ENCODE measurements around the gene CNRIP1. TPM values are rescaled to one million over a fixed set of nuclear protein-coding genes. Genes with fewer than 3 reads are reported as not detected.
"Not testable (repeated sequence)": the region's sequence is repeated elsewhere in the genome, so short reads cannot be mapped to it uniquely, and the experiment has no call there.

CNRIP1 gene
- total and polyA plus RNA-seq, 3 experiments from 2014 or later = 0.11 TPM; not detected in 2

DNA sequence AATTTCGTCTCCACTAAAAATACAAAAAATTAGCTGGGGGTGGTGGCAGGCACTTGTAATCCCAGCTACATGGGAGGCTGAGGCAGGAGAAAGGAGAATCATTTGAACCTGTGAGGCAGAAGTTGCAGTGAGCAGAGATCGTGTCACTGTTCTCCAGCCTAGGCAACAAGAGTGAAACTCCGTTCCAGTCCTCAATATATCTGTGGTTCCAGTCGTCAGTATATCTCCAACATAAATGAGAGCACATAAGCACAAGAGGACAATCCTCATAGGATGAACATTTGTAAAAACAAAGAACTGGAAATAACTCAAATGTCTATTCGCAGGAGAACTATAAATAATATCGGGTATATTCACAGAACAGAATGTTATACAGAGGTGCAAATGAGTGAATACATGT lies 32.2 kb upstream of the CNRIP1 start:
- peaks cover 0 to 6% (median 0%) of the 10 kb centered on the region in 3 donors for H3K36me3 Mint-ChIP-seq
- H3K27me3 Mint-ChIP-seq = peaks cover 12 to 24% of the 10 kb centered on the region in 2 donors
- no peaks in the 10 kb centered on the region for H3K9me3 ChIP-seq (ENCODE audit: low read length)
- H3K27ac ChIP-seq (ENCODE audit: low read depth, low read length) = no peak overlapping the region
- H3K27me3 ChIP-seq (ENCODE audit: insufficient read depth, low read length, poor library complexity, severe bottlenecking) = no peaks in the 10 kb centered on the region
- DNase-seq = no peak
- H3K27ac Mint-ChIP-seq = no peak overlapping the region
- no peak overlapping the region for H3K4me3 Mint-ChIP-seq
- POLR2A ChIA-PET = no interaction called here
- CTCF ChIA-PET = interaction anchor here (1.9 kb wide), 1 partner anchor 89 kb away, joined by 5 read pairs; no protein-coding TSS in a partner anchor
- H3K4me1 Mint-ChIP-seq = no peaks in the 10 kb centered on the region
- no peak overlapping the region for H3K4me3 ChIP-seq (ENCODE audit: low read length)
- no peaks in the 10 kb centered on the region for H3K4me1 ChIP-seq (ENCODE audit: insufficient read depth, low read length)
- H3K9me3 Mint-ChIP-seq = peaks cover 0 to 1% (median 0%) of the 10 kb centered on the region in 5 donors
- H3K36me3 ChIP-seq (ENCODE audit: insufficient read depth, low read length) = no peaks in the 10 kb centered on the region

DNA sequence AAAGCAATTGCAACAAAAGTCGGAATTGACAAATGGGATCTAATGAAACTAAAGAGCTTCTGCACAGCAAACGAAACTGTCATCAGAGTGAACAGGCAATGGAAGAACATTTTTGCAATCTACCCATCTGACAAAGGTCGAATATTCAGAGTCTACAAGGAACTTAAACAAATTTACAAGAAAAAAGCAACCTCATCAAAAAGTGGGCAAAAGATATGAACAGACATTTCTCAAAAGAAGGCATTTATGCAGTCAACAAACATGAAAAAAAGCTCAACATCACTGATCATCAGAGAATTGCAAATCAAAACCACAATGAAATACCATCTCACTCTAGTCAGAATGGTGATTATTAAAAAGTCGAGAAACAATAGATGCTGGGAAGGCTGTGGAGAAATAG lies 29.3 kb upstream of the CNRIP1 start:
- H3K9me3 ChIP-seq (ENCODE audit: low read length); H3K4me1 Mint-ChIP-seq; H3K4me1 ChIP-seq (ENCODE audit: insufficient read depth, low read length); H3K9me3 Mint-ChIP-seq; H3K36me3 ChIP-seq (ENCODE audit: insufficient read depth, low read length); H3K27me3 ChIP-seq (ENCODE audit: insufficient read depth, low read length, poor library complexity, severe bottlenecking); H3K4me3 Mint-ChIP-seq; H3K27ac Mint-ChIP-seq; CTCF ChIA-PET; H3K36me3 Mint-ChIP-seq; H3K27ac ChIP-seq (ENCODE audit: low read depth, low read length); DNase-seq; H3K4me3 ChIP-seq (ENCODE audit: low read length): not testable (repeated sequence)
- H3K27me3 Mint-ChIP-seq = peaks cover 25 to 47% of the 10 kb centered on the region in 2 donors
- POLR2A ChIA-PET = interaction anchor here (0.6 kb wide), 1 partner anchor 23 kb away, joined by 8 read pairs; no protein-coding TSS in a partner anchor

DNA sequence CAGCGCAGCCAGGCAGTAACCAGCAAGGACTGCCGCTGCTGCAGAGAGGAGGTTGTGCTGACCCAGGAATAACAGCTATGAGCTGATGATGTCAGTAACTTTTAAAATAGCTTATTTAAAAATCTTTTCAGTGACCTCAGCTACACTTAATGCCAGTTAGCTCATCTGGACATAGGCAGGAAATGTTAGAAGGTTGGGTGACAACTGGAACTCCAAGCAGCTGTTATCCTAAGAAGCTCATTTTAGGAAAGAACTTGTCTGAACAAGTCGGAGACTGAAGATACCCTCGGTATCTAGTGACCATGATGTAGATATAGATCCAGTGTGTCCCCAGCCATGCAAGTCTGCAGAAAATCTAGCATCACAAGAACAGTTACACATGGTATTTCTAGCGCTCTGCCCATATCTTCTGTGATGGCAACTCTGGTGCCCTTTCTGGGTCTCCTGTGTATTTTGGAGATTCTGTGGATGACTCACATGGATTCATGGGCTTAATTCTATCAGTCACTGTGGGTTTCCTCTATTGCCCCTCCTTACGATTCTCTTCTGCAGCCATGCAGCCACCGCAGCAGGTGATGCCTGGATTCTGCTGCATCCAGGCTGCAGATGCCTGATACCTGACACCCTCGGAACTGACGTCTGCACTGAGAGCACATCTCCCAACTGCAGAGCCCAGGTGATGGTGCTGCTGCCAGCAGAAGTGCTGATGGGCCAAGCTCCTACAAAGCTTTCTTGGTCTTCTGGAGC lies 25.6 kb upstream of the CNRIP1 start:
- Mint-ChIP-seq H3K27me3 (peaks cover 40 to 74% of the 10 kb centered on the region in 2 donors), H3K27ac (no peak overlapping the region), H3K36me3 (peaks cover 0 to 6% (median 0%) of the 10 kb centered on the region in 3 donors), H3K4me3 (no peak overlapping the region), H3K9me3 (peaks cover 0 to 2% (median 0%) of the 10 kb centered on the region in 5 donors), H3K4me1 (no peaks in the 10 kb centered on the region)
- Histone ChIP-seq H3K27me3 (ENCODE audit: insufficient read depth, low read length, poor library complexity, severe bottlenecking) (peaks cover 6% of the 10 kb centered on the region), H3K27ac (ENCODE audit: low read depth, low read length) (no peak overlapping the region), H3K36me3 (ENCODE audit: insufficient read depth, low read length) (no peaks in the 10 kb centered on the region), H3K4me3 (ENCODE audit: low read length) (no peak overlapping the region), H3K4me1 (ENCODE audit: insufficient read depth, low read length) (no peaks in the 10 kb centered on the region), H3K9me3 (ENCODE audit: low read length) (no peaks in the 10 kb centered on the region)
- ChIA-PET CTCF (interaction anchor here (2.0 kb wide), 1 partner anchor 12 kb away, joined by 5 read pairs; no protein-coding TSS in a partner anchor), POLR2A (no interaction called here)
- no peak for DNase-seq

DNA sequence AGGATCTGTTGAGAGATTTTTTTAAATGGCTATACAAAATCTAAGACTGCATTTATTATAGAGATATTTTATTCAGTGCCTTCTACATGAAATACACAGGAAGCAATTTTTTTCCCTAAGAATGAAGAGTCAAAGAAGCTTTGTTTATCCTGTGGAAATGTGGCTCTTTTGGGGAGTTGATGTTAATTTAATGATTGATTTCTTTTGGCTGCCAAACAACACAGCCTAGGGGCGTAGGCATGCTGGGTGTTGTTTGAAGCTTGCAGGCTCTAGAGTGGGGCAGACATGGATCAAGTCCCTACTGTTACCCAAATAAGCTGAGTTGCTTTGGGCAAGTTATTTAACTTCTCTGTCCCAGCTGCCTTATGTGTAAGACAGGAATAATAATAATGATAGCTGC lies 24.3 kb upstream of the CNRIP1 start:
- POLR2A ChIA-PET = interaction anchor here (0.6 kb wide), 1 partner anchor 68 kb away, joined by 3 read pairs; no protein-coding TSS in a partner anchor
- no peaks in the 10 kb centered on the region for H3K36me3 ChIP-seq (ENCODE audit: insufficient read depth, low read length)
- no peaks in the 10 kb centered on the region for H3K9me3 ChIP-seq (ENCODE audit: low read length)
- H3K9me3 Mint-ChIP-seq = peaks cover 0 to 2% (median 0%) of the 10 kb centered on the region in 5 donors
- no peak overlapping the region for H3K4me3 ChIP-seq (ENCODE audit: low read length)
- no peak overlapping the region for H3K27ac Mint-ChIP-seq
- CTCF ChIA-PET = interaction anchor here (2.0 kb wide), 1 partner anchor 14 kb away, joined by 5 read pairs; no protein-coding TSS in a partner anchor
- H3K27ac ChIP-seq (ENCODE audit: low read depth, low read length) = no peak overlapping the region
- no peak for DNase-seq
- H3K4me1 ChIP-seq (ENCODE audit: insufficient read depth, low read length) = no peaks in the 10 kb centered on the region
- peaks cover 0 to 6% (median 0%) of the 10 kb centered on the region in 3 donors for H3K36me3 Mint-ChIP-seq
- H3K4me1 Mint-ChIP-seq = no peaks in the 10 kb centered on the region
- H3K27me3 Mint-ChIP-seq = peaks cover 40 to 70% of the 10 kb centered on the region in 2 donors
- no peak overlapping the region for H3K4me3 Mint-ChIP-seq
- H3K27me3 ChIP-seq (ENCODE audit: insufficient read depth, low read length, poor library complexity, severe bottlenecking) = peaks cover 6% of the 10 kb centered on the region

DNA sequence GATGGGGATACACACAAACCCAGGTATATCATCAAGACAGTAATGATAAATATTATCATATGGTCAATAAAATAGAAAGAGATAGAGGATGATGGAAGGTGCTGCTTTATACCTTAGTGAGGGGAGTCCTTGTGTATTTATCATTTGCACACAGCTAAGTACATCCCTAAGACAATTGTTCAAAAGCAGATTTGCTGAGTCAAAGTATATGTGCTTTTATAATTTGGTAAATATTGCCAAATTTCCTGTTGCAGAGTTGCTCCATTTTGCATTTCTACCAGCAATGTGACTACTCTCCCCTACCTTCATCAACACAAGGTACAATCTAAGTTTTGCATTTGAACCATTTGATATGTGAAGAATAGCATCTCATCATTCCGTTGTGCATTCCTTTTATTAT lies 22.7 kb upstream of the CNRIP1 start:
- Histone ChIP-seq H3K9me3 (ENCODE audit: low read length) (no peaks in the 10 kb centered on the region), H3K27ac (ENCODE audit: low read depth, low read length) (no peak overlapping the region), H3K4me1 (ENCODE audit: insufficient read depth, low read length) (no peaks in the 10 kb centered on the region), H3K4me3 (ENCODE audit: low read length) (no peak overlapping the region), H3K36me3 (ENCODE audit: insufficient read depth, low read length) (no peaks in the 10 kb centered on the region), H3K27me3 (ENCODE audit: insufficient read depth, low read length, poor library complexity, severe bottlenecking) (peaks cover 6% of the 10 kb centered on the region)
- Mint-ChIP-seq H3K36me3 (no peaks in the 10 kb centered on the region), H3K27me3 (peaks cover 34 to 58% of the 10 kb centered on the region in 2 donors), H3K4me1 (no peaks in the 10 kb centered on the region), H3K4me3 (no peak overlapping the region), H3K9me3 (peaks cover 0 to 2% (median 0%) of the 10 kb centered on the region in 5 donors), H3K27ac (no peak overlapping the region)
- ChIA-PET CTCF (no interaction called here), POLR2A (no interaction called here)
- DNase-seq = no peak

DNA sequence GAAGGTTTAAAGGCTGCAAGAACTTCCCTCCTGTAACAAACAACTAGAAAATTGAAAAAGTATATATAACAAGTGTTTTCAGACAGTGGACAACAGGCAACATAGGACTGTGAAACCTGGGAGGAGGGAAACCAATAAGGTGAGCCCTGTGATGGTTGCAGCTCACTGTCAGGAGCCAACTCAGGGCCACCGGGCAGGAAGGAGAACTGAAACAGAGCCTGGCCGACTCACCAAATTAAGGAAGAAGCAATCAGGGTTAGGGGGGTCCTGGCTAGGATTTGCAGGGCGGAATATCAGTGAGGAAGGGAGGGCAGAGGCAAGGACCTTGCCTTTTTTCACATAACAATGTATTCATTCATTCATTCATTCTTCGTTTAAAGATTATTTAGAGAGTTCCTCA lies 21.8 kb upstream of the CNRIP1 start:
- Mint-ChIP-seq H3K4me3 (no peak overlapping the region), H3K9me3 (no peaks in the 10 kb centered on the region), H3K27ac (no peak overlapping the region), H3K4me1 (no peaks in the 10 kb centered on the region), H3K27me3 (peaks cover 28 to 49% of the 10 kb centered on the region in 2 donors), H3K36me3 (no peaks in the 10 kb centered on the region)
- Histone ChIP-seq H3K27me3 (ENCODE audit: insufficient read depth, low read length, poor library complexity, severe bottlenecking) (peaks cover 6% of the 10 kb centered on the region), H3K9me3 (ENCODE audit: low read length) (no peaks in the 10 kb centered on the region), H3K27ac (ENCODE audit: low read depth, low read length) (no peak overlapping the region), H3K4me1 (ENCODE audit: insufficient read depth, low read length) (no peaks in the 10 kb centered on the region), H3K4me3 (ENCODE audit: low read length) (no peak overlapping the region), H3K36me3 (ENCODE audit: insufficient read depth, low read length) (no peaks in the 10 kb centered on the region)
- POLR2A ChIA-PET = no interaction called here
- CTCF ChIA-PET = no interaction called here
- DNase-seq = no peak

DNA sequence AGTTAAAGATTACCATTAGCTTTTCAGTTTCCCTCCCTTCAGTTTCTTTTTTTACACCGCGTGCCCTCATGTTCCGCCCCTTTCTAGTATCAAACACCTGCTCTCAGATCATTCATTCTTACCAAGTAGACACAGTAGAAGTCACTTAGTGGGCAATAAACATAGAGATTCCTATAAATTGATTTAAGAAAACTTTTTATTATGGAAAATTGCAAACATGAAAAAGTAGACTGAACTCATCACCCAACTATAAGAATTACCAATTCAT lies 21.2 kb upstream of the CNRIP1 start:
- H3K4me1 Mint-ChIP-seq = no peaks in the 10 kb centered on the region
- ChIA-PET CTCF (no interaction called here), POLR2A (no interaction called here)
- Histone ChIP-seq H3K4me1 (ENCODE audit: insufficient read depth, low read length) (no peaks in the 10 kb centered on the region), H3K9me3 (ENCODE audit: low read length) (no peaks in the 10 kb centered on the region), H3K36me3 (ENCODE audit: insufficient read depth, low read length) (no peaks in the 10 kb centered on the region), H3K27ac (ENCODE audit: low read depth, low read length) (no peak overlapping the region), H3K4me3 (ENCODE audit: low read length) (no peak overlapping the region), H3K27me3 (ENCODE audit: insufficient read depth, low read length, poor library complexity, severe bottlenecking) (peaks cover 6% of the 10 kb centered on the region)
- no peak overlapping the region for H3K4me3 Mint-ChIP-seq
- H3K9me3 Mint-ChIP-seq = no peaks in the 10 kb centered on the region
- peaks cover 26 to 43% of the 10 kb centered on the region in 2 donors for H3K27me3 Mint-ChIP-seq
- no peak for DNase-seq
- H3K27ac Mint-ChIP-seq = no peak overlapping the region
- H3K36me3 Mint-ChIP-seq = no peaks in the 10 kb centered on the region

DNA sequence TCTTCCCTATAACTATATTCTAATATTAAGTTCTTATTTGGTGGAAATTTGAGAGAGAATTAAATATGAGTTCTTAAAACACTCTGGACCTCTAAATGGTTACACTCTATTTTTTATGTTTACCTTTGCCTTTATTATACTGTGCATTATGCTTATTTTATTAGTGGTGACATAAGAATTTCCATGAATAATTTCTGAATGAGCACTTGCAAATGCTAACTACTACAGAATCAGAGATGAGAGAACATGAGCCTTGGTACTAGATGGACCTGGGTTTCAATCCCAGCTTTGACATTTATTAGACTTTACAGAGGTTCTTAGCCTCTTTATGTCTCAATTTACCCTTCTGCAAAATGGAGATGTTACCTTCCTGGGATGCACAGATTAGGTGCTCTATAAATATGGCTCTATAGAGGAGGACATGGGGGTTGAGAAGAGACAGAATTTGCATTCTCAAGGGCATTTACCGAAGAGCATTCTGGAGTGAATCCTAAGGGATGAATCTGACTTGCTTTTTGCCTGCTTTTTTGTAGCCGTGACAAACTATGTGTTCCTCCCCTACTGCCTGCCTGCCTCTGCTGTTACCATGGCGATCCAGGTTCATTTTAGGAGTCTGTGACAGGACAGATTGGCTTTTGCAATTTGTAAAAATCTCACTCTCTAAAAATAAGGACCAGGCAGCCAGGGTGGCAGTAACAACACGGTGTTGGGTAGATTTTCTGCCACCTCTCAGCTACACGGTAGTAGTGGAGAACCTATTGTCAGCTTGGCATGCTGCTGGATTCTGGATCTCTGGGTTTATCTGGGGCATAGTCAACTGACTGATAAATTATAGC lies 20.7 kb upstream of the CNRIP1 start:
- Mint-ChIP-seq H3K36me3 (no peaks in the 10 kb centered on the region), H3K27me3 (peaks cover 23 to 40% of the 10 kb centered on the region in 2 donors), H3K4me3 (no peak overlapping the region), H3K27ac (no peak overlapping the region), H3K9me3 (no peaks in the 10 kb centered on the region), H3K4me1 (no peaks in the 10 kb centered on the region)
- no peaks in the 10 kb centered on the region for H3K4me1 ChIP-seq (ENCODE audit: insufficient read depth, low read length)
- no peak overlapping the region for H3K27ac ChIP-seq (ENCODE audit: low read depth, low read length)
- peaks cover 2% of the 10 kb centered on the region for H3K27me3 ChIP-seq (ENCODE audit: insufficient read depth, low read length, poor library complexity, severe bottlenecking)
- POLR2A ChIA-PET = no interaction called here
- H3K36me3 ChIP-seq (ENCODE audit: insufficient read depth, low read length) = no peaks in the 10 kb centered on the region
- no peak for DNase-seq
- no peak overlapping the region for H3K4me3 ChIP-seq (ENCODE audit: low read length)
- H3K9me3 ChIP-seq (ENCODE audit: low read length) = no peaks in the 10 kb centered on the region
- CTCF ChIA-PET = no interaction called here
